GM23338 (cell line): ENCODE data around the gene HSCB. TPM values are rescaled to one million over a fixed set of nuclear protein-coding genes. Genes with fewer than 3 reads are reported as not detected.

Experiments
- ATAC-seq: fragments of 200-7000 bp; cut with Tn5 transposase; 3 replicates; pipeline ENCODE4 v1.9.1; 2020
- DNase-seq: peaks from one replicate; pipeline ENCODE4 v3.0.0-alpha.2; 2015; ENCODE audit warnings: low spot score
- H2AFZ ChIP-seq: fragments of 200-600 bp; sonication (generic); 2 replicates; pipeline ENCODE4 v1.8.0; 2016; ENCODE audit warnings: antibody characterized with exemption, mild to moderate bottlenecking, moderate library complexity
- H3F3A ChIP-seq: fragments of 200-600 bp; sonication (generic); replicated peaks from 2 replicates; pipeline ENCODE4 v1.8.0; 2017; ENCODE audit warnings: antibody characterized with exemption, mixed run types, low read depth
- H3K27ac ChIP-seq: fragments of 200-600 bp; sonication (generic); 2 replicates; pipeline ENCODE4 v1.6.1; 2016; ENCODE audit warnings: low read depth
- H3K27me3 ChIP-seq: fragments of 200-600 bp; sonication (generic); 2 replicates; pipeline ENCODE4 v1.8.0; 2016; ENCODE audit warnings: mild to moderate bottlenecking, mixed run types, moderate library complexity; ENCODE audit not compliant: insufficient read depth
- H3K36me3 ChIP-seq: fragments of 200-600 bp; sonication (generic); 2 replicates; pipeline ENCODE4 v1.8.0; 2016; ENCODE audit warnings: mild to moderate bottlenecking; ENCODE audit not compliant: insufficient read depth
- H3K4me1 ChIP-seq: fragments of 200-600 bp; sonication (generic); 2 replicates; pipeline ENCODE4 v1.8.0; 2016; ENCODE audit warnings: mild to moderate bottlenecking, moderate library complexity; ENCODE audit not compliant: insufficient read depth
- H3K4me2 ChIP-seq: fragments of 200-600 bp; sonication (generic); 2 replicates; pipeline ENCODE4 v1.7.1; 2017; ENCODE audit warnings: mixed run types
- H3K4me3 ChIP-seq: fragments of 200-600 bp; sonication (generic); 2 replicates; pipeline ENCODE4 v1.6.1; 2016; ENCODE audit warnings: mixed run types
- H3K79me2 ChIP-seq: fragments of 200-600 bp; sonication (generic); replicated peaks from 2 replicates; pipeline ENCODE4 v1.8.0; 2017; ENCODE audit warnings: mild to moderate bottlenecking; ENCODE audit not compliant: insufficient read depth
- H3K9me2 ChIP-seq: fragments of 200-600 bp; sonication (generic); 2 replicates; pipeline ENCODE4 v1.8.0; 2017; ENCODE audit not compliant: insufficient read depth
- H4K20me1 ChIP-seq: fragments of 200-600 bp; sonication (generic); replicated peaks from 2 replicates; pipeline ENCODE4 v1.8.0; 2017; ENCODE audit warnings: mild to moderate bottlenecking; ENCODE audit not compliant: insufficient read depth
- H3K27ac Mint-ChIP-seq: 2 replicates; pipeline ENCODE4 v1.8.0; 2020; ENCODE audit warnings: inconsistent platforms, mild to moderate bottlenecking, moderate library complexity, mixed read lengths
- H3K27me3 Mint-ChIP-seq: 3 replicates; pipeline ENCODE4 v1.8.0; 2022; ENCODE audit warnings: low read depth, mild to moderate bottlenecking, moderate library complexity, mixed read lengths, inconsistent platforms; ENCODE audit not compliant: insufficient read depth, poor library complexity
- H3K36me3 Mint-ChIP-seq: 3 replicates; pipeline ENCODE4 v1.8.0; 2021; ENCODE audit warnings: low read depth, mild to moderate bottlenecking, inconsistent platforms, moderate library complexity, mixed read lengths
- H3K4me1 Mint-ChIP-seq: 3 replicates; pipeline ENCODE4 v1.8.0; 2020; ENCODE audit warnings: mild to moderate bottlenecking, inconsistent platforms, mixed read lengths
- H3K4me3 Mint-ChIP-seq: 3 replicates; pipeline ENCODE4 v1.8.0; 2021; ENCODE audit warnings: moderate library complexity, mild to moderate bottlenecking, inconsistent platforms, mixed read lengths
- H3K9me3 Mint-ChIP-seq: 3 replicates; pipeline ENCODE4 v1.8.0; 2020; ENCODE audit warnings: moderate library complexity, mild to moderate bottlenecking, inconsistent platforms, mixed read lengths
- CREB1 ChIP-seq: fragments of 250-450 bp; sonication (Bioruptor Pico); IDR thresholded peaks from 2 replicates; pipeline ENCODE4 v1.5.0; 2020; ENCODE audit warnings: low read depth, mild to moderate bottlenecking, moderate library complexity
- ETS1 ChIP-seq: IDR thresholded peaks from 2 replicates; pipeline ENCODE4 v1.6.1; 2016; ENCODE audit warnings: antibody characterized with exemption
- EZH2 ChIP-seq: fragments of 200-600 bp; sonication (generic); IDR thresholded peaks from one replicate; pipeline ENCODE4 v1.8.0; 2017; ENCODE audit warnings: antibody characterized with exemption, mild to moderate bottlenecking, low read depth; ENCODE audit not compliant: unreplicated experiment
- EZH2phosphoT487 ChIP-seq: fragments of 200-600 bp; sonication (generic); IDR thresholded peaks from one replicate; pipeline ENCODE4 v1.8.1; 2018; ENCODE audit warnings: antibody characterized with exemption; ENCODE audit not compliant: unreplicated experiment
- JUNB ChIP-seq: IDR thresholded peaks from one replicate; pipeline ENCODE4 v1.6.1; 2016; ENCODE audit warnings: antibody characterized with exemption; ENCODE audit not compliant: unreplicated experiment
- NANOG ChIP-seq: IDR thresholded peaks from 2 replicates; pipeline ENCODE4 v1.6.1; 2016; ENCODE audit warnings: antibody characterized with exemption, borderline replicate concordance
- POLR2AphosphoS5 ChIP-seq: IDR thresholded peaks from 2 replicates; pipeline ENCODE4 v1.6.1; 2016; ENCODE audit warnings: antibody characterized with exemption, low read depth
- polyA plus RNA-seq: library from polyadenylated mRNA; unstranded; fragments of >200 nt; fragmentation: Nextera tagmentation; extraction: Ambion mirVana; gene quantifications from 2 replicates; pipeline ENCODE4 v1.2.1, GENCODE V29; 2016
- total RNA-seq: library from RNA; depleted of rRNA; stranded (reverse); fragments of >200 nt; shearing (Covaris generic); gene quantifications from 2 replicates; pipeline ENCODE4 v1.2.3, GENCODE V29; 2014

The HSCB gene
- total and polyA plus RNA-seq, 2 experiments from 2014 or later: 18.6 to 30.9 TPM

- H3K79me2 ChIP-seq: peaks cover 47% of the 10 kb centered on the region
- peak within 1 kb of the TSS; percentile 81; the same call in 1 of the 2 replicates for H2AFZ ChIP-seq
- no peaks in the 10 kb centered on the region for H3F3A ChIP-seq
- H3K36me3 Mint-ChIP-seq: peaks cover 35% of the 10 kb centered on the region
- H3K27ac ChIP-seq: peak within 1 kb of the TSS; percentile 86; the same call in 1 of the 2 replicates
- peak within 1 kb of the TSS; percentile 78 for H3K27ac Mint-ChIP-seq
- 0 out of 2 replicates have a peak, but pooled peaks cover 5% of the 10 kb centered on the region for H3K36me3 ChIP-seq
- H3K9me3 Mint-ChIP-seq: peaks cover 8% of the 10 kb centered on the region; the same call in 2 of the 3 replicates
- ATAC-seq (peak; percentile 94), DNase-seq (peak; percentile 98)
- no peaks in the 10 kb centered on the region for H3K27me3 ChIP-seq
- no peaks in the 10 kb centered on the region for H3K4me1 ChIP-seq
- H3K4me3 ChIP-seq: peak within 1 kb of the TSS; percentile 96
- H3K4me1 Mint-ChIP-seq: peaks cover 5% of the 10 kb centered on the region
- peak within 1 kb of the TSS; percentile 85 for H3K4me3 Mint-ChIP-seq
- TF ChIP-seq JUNB (no peak), EZH2phosphoT487 (no peak), POLR2AphosphoS5 (peak; percentile 84), ETS1 (peak; percentile 90), CREB1 (peak; percentile 89), EZH2 (no peak)
- peaks cover under 1% of the 10 kb centered on the region; the same call in 1 of the 2 replicates for H4K20me1 ChIP-seq
- H3K9me2 ChIP-seq: no peaks in the 10 kb centered on the region
- H3K4me2 ChIP-seq: peak within 1 kb of the TSS; percentile 87
- H3K27me3 Mint-ChIP-seq: peaks cover 8% of the 10 kb centered on the region
Measured at GRCh38 chr22:28772633-28773460, 31.0 kb downstream of the HSCB start, which contains the start of gene CCDC117. TSS of gene CCDC117 (plus strand) at chr22:28772695. CDS start at chr22:28772850, 155 bp downstream.

- no peaks in the 10 kb centered on the region for H3F3A ChIP-seq
- ATAC-seq (no peak), DNase-seq (no peak)
- H3K27me3 ChIP-seq: no peaks in the 10 kb centered on the region
- 0 out of 2 replicates have a peak, but pooled peaks cover 5% of the 10 kb centered on the region for H3K36me3 ChIP-seq
- peak overlapping the region; percentile 96 for H3K4me3 ChIP-seq
- Mint-ChIP-seq H3K36me3 (peaks cover 36% of the 10 kb centered on the region), H3K4me3 (peak overlapping the region; percentile 85), H3K27ac (peak overlapping the region; percentile 78), H3K9me3 (peaks cover 8% of the 10 kb centered on the region; the same call in 2 of the 3 replicates), H3K4me1 (peaks cover 5% of the 10 kb centered on the region), H3K27me3 (peaks cover 9% of the 10 kb centered on the region)
- H4K20me1 ChIP-seq: peaks cover 7% of the 10 kb centered on the region
- no peaks in the 10 kb centered on the region for H3K4me1 ChIP-seq
- H3K4me2 ChIP-seq: peak overlapping the region; percentile 87
- H3K27ac ChIP-seq: peak overlapping the region; percentile 0; the same call in 1 of the 2 replicates
- H3K9me2 ChIP-seq: no peaks in the 10 kb centered on the region
- peaks cover 53% of the 10 kb centered on the region for H3K79me2 ChIP-seq
- TF ChIP-seq ETS1: no peak
- no peak for TF ChIP-seq NANOG
- H2AFZ ChIP-seq: no peak overlapping the region
Measured at GRCh38 chr22:28773461-28773867, 31.6 kb downstream of the HSCB start.
